PC-9 (cell line): ENCODE data around the gene CATSPERB. TPM values are rescaled to one million over a fixed set of nuclear protein-coding genes. Genes with fewer than 3 reads are reported as not detected.

Experiments used
- total RNA-seq: library from RNA; stranded (reverse); gene quantifications from 2 replicates; pipeline ENCODE4 v1.2.3, GENCODE V29; 2021

The CATSPERB gene
- total RNA-seq, 1 experiment from 2014 or later = not detected

Other genes starting within 250 kb of the CATSPERB start
- 14.8 and 15.5 TPM in 2 replicates for gene PPP4R3A, start 221.8 kb downstream of the CATSPERB start, total RNA-seq
- 5.1 and 7.7 TPM in 2 replicates for gene TC2N, start 135.4 kb upstream of the CATSPERB start, total RNA-seq
- gene FBLN5, start 215.6 kb upstream of the CATSPERB start, total RNA-seq = not detected in 2 replicates